ENCODE results near the gene RSPO3.

GRCh38 chr6:127100510-127101140, 17.8 kb upstream of the RSPO3 start:
- TF ChIP-seq CTCF (IDR thresholded peaks at IDR 0.05; ENCODE audit: insufficient read depth, low read depth, low read length) (peak; percentile 34), EZH2 (IDR thresholded peaks at IDR 0.05; ENCODE audit: insufficient read depth, low read length) (no peak)
